ENCODE measurements around the gene STRA8. TPM values are rescaled to one million over a fixed set of nuclear protein-coding genes. Genes with fewer than 3 reads are reported as not detected.

STRA8 gene
- polyA plus RNA-seq, 2 donors: not detected

- H3K9me3 ChIP-seq (ENCODE audit: control insufficient read depth in 2 of 2, insufficient read depth in 1 of 2, low read depth in 1 of 2, low read length in 1 of 2): no peaks in the 10 kb centered on the region
- H3K36me3 ChIP-seq (ENCODE audit: control insufficient read depth in 2 of 2, insufficient read depth in 2 of 2, low read length in 1 of 2): no peaks in the 10 kb centered on the region
- H3K4me1 ChIP-seq (ENCODE audit: control insufficient read depth in 2 of 2, insufficient read depth in 2 of 2, low read length in 1 of 2): no peaks in the 10 kb centered on the region
- 85 to 89% methylated on average over 9 of the region's 9 CpGs for WGBS, 2 donors
- no peaks in the 10 kb centered on the region for H3K27me3 ChIP-seq (ENCODE audit: control insufficient read depth in 1 of 2, insufficient read depth in 2 of 2, low read length in 2 of 2)
- H3K27ac ChIP-seq (ENCODE audit: low read depth in 2 of 2, low read length in 1 of 2): no peak overlapping the region
- no peak overlapping the region for H3K4me3 ChIP-seq (ENCODE audit: low read depth in 1 of 2, low read length in 2 of 2)
Measured at GRCh38 chr7:135245226-135246190, 11.9 kb downstream of the STRA8 start.

DNA sequence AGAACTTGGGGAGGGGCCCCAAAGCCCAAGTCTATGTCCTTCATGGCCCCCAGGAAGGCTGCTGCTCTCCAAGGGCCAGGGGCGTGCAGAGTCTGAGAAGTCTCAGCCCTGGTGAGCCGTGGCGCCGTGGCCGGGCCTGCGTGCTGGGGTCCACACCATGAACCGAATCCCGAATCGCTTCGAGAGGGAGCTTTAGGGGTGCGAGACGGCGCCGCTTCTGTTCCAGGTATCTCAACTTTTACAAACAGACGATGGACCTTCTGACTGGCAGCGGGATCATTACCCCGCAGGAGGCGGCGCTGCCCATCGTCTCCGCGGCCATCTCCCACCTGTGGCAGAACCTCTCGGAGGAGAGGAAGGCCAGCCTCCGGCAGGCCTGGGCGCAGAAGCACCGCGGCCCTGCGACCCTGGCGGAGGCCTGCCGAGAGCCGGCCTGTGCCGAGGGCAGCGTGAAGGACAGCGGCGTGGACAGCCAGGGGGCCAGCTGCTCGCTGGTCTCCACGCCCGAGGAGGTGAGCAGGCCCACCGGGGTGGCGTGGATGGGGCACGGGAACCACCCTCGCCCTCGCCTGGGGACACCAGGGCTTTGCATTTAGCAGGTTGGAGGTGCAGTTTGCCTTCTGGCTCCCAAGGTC lies 12.7 kb downstream of the STRA8 start:
- H3K4me3 ChIP-seq (ENCODE audit: low read depth in 1 of 2, low read length in 2 of 2): no peak overlapping the region
- no peaks in the 10 kb centered on the region for H3K27me3 ChIP-seq (ENCODE audit: control insufficient read depth in 1 of 2, insufficient read depth in 2 of 2, low read length in 2 of 2)
- H3K9me3 ChIP-seq (ENCODE audit: control insufficient read depth in 2 of 2, insufficient read depth in 1 of 2, low read depth in 1 of 2, low read length in 1 of 2): no peaks in the 10 kb centered on the region
- H3K4me1 ChIP-seq (ENCODE audit: control insufficient read depth in 2 of 2, insufficient read depth in 2 of 2, low read length in 1 of 2): no peaks in the 10 kb centered on the region
- H3K27ac ChIP-seq (ENCODE audit: low read depth in 2 of 2, low read length in 1 of 2): no peak overlapping the region
- WGBS, 2 donors: 97% methylated on average over 43 of the region's 43 CpGs
- H3K36me3 ChIP-seq (ENCODE audit: control insufficient read depth in 2 of 2, insufficient read depth in 2 of 2, low read length in 1 of 2): no peaks in the 10 kb centered on the region

DNA sequence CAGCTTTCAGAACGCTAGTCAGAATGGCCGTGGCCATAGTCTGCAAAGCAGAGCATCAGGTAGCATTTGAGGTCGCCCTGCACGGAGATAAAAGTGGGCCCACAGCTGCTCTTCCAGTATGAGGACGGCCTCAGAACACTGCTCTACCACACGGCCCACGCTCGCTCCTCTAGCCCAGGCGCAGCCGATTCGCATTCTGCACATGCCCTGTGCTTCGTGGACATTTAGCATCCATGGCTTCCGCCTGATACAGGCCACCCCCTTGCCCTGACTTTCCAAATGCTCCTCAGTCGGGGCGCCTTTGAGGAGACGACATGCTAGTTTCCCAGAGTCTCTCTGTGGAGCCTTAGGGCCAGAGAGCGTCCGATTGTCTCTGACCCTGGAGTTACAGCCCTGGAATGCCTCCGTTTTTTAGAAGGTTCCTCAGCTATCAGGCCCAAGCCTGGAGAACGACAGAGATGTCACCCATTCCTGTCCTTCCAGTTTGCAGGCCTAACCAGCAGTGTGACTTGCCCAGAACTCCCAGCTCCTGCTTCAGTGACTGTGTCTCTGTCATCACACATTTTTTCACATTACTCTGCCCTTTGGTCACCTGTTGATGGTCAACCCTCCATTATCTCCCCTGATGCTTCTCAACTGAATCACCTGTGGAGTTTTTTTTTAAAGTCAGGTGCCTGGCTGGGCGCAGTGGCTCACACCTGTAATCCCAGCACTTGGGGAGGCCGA lies 14.3 kb downstream of the STRA8 start:
- Histone ChIP-seq H3K4me3 (ENCODE audit: low read depth in 1 of 2, low read length in 2 of 2) (no peak overlapping the region), H3K9me3 (ENCODE audit: control insufficient read depth in 2 of 2, insufficient read depth in 1 of 2, low read depth in 1 of 2, low read length in 1 of 2) (no peaks in the 10 kb centered on the region), H3K27me3 (ENCODE audit: control insufficient read depth in 1 of 2, insufficient read depth in 2 of 2, low read length in 2 of 2) (no peaks in the 10 kb centered on the region), H3K4me1 (ENCODE audit: control insufficient read depth in 2 of 2, insufficient read depth in 2 of 2, low read length in 1 of 2) (no peaks in the 10 kb centered on the region), H3K27ac (ENCODE audit: low read depth in 2 of 2, low read length in 1 of 2) (no peak overlapping the region), H3K36me3 (ENCODE audit: control insufficient read depth in 2 of 2, insufficient read depth in 2 of 2, low read length in 1 of 2) (no peaks in the 10 kb centered on the region)
- 95% methylated on average over 22 of the region's 22 CpGs for WGBS, 2 donors

GRCh38 chr7:135248546-135248945 lies 14.9 kb downstream of the STRA8 start:
- Histone ChIP-seq H3K27ac (ENCODE audit: low read depth in 2 of 2, low read length in 1 of 2) (no peak overlapping the region), H3K36me3 (ENCODE audit: control insufficient read depth in 2 of 2, insufficient read depth in 2 of 2, low read length in 1 of 2) (no peaks in the 10 kb centered on the region), H3K9me3 (ENCODE audit: control insufficient read depth in 2 of 2, insufficient read depth in 1 of 2, low read depth in 1 of 2, low read length in 1 of 2) (no peaks in the 10 kb centered on the region), H3K4me3 (ENCODE audit: low read depth in 1 of 2, low read length in 2 of 2) (no peak overlapping the region), H3K4me1 (ENCODE audit: control insufficient read depth in 2 of 2, insufficient read depth in 2 of 2, low read length in 1 of 2) (no peaks in the 10 kb centered on the region), H3K27me3 (ENCODE audit: control insufficient read depth in 1 of 2, insufficient read depth in 2 of 2, low read length in 2 of 2) (no peaks in the 10 kb centered on the region)
- 89 to 90% methylated on average over 3 of the region's 3 CpGs for WGBS, 2 donors

DNA sequence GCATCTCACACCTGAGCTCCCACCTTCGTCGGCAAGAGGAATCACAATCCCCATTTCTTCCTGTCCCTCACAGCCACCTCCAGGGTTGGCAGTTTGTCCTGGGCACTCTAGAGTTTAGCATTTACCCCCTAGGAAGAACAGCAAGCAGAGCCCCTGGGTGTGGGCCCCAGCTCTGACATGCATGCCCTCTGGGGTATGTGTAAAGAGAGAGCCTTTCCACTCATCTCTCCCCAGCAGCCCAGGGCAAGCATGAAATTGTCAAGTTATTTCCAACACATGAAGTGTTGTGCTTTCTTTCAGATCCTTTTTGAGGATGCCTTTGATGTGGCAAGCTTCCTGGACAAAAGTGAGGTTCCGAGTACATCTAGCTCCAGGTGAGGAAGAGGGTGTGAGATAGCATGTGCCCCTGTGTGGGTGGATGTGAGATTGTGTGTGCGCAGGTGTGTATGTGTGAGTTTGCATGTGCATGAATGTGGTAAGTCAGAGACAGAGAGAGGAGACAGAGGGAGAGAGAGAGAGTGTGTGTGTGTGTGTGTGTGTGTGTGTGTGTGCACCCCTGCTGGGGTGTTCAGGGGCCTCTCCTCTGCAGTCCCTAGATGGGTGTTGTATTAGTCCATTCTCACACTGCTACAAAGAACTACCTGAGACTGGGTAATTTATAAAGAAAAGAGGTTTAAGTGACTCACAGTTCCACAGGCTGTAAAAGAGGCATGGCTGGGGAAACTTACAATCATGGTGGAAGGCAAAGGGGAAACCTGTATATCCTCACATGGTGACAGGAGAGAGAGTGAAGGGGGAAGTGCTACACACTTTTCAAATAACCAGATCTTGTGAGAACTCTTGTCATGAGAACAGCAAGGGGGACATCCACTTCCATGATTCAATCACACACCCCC lies 18.1 kb downstream of the STRA8 start:
- 82 to 84% methylated on average over 4 of the region's 4 CpGs for WGBS, 2 donors
- Histone ChIP-seq H3K27me3 (ENCODE audit: control insufficient read depth in 1 of 2, insufficient read depth in 2 of 2, low read length in 2 of 2) (no peaks in the 10 kb centered on the region), H3K4me3 (ENCODE audit: low read depth in 1 of 2, low read length in 2 of 2) (no peak overlapping the region), H3K27ac (ENCODE audit: low read depth in 2 of 2, low read length in 1 of 2) (no peak overlapping the region), H3K9me3 (ENCODE audit: control insufficient read depth in 2 of 2, insufficient read depth in 1 of 2, low read depth in 1 of 2, low read length in 1 of 2) (no peaks in the 10 kb centered on the region), H3K4me1 (ENCODE audit: control insufficient read depth in 2 of 2, insufficient read depth in 2 of 2, low read length in 1 of 2) (peaks cover 2 to 10% of the 10 kb centered on the region in 2 donors), H3K36me3 (ENCODE audit: control insufficient read depth in 2 of 2, insufficient read depth in 2 of 2, low read length in 1 of 2) (no peaks in the 10 kb centered on the region)

DNA sequence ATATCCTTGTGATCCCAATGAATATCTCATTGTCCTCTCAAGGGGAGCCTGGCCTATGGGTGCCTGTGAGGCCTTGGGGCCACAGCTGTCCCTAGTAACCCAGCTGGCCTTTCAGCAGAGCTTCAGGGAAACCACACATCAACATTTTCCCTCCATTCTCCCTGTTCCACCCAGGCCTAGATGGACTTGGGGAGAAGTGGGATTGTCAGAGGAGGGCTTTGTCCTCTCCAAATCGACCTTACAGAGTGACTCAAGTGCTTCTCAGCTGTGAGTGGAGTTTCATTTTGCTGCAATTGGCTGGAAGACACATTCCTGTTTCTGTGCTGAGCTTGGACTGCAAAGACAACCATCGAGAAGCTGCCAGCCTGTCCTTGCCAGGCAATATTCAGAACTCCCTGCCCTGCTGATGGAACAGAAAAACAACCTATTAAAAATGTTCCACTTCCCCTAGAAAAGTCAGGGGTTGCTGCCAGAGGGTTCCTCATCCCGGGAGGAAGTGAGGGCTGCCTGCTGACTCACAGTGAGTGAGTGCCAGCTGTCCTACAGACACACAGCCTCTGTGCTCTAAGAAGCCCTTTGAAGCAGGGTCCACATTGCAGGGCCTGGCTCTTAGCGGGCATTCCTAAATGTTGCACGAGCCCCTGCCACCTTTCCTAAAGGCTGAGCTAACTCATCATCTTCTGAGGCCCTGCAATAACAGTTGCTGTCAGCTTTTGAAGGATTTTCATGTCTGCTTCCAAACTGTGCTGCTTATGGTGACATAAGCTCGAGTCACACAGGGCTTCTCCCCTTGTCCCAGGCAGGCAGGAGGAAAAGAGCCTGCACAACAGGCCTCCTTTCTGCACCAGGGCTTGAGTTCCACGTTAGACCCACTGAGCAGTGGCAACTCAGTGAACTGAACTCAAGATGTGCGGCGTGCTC lies 20.5 kb downstream of the STRA8 start:
- Histone ChIP-seq H3K27ac (ENCODE audit: low read depth in 2 of 2, low read length in 1 of 2) (peak overlapping the region; percentile 42 to 83), H3K9me3 (ENCODE audit: control insufficient read depth in 2 of 2, insufficient read depth in 1 of 2, low read depth in 1 of 2, low read length in 1 of 2) (no peaks in the 10 kb centered on the region), H3K36me3 (ENCODE audit: control insufficient read depth in 2 of 2, insufficient read depth in 2 of 2, low read length in 1 of 2) (no peaks in the 10 kb centered on the region), H3K4me1 (ENCODE audit: control insufficient read depth in 2 of 2, insufficient read depth in 2 of 2, low read length in 1 of 2) (peaks cover 2 to 10% of the 10 kb centered on the region in 2 donors), H3K4me3 (ENCODE audit: low read depth in 1 of 2, low read length in 2 of 2) (no peak overlapping the region), H3K27me3 (ENCODE audit: control insufficient read depth in 1 of 2, insufficient read depth in 2 of 2, low read length in 2 of 2) (no peaks in the 10 kb centered on the region)
- 30 to 38% methylated on average over 9 of the region's 9 CpGs for WGBS, 2 donors

GRCh38 chr7:135257790-135258189 lies 24.2 kb downstream of the STRA8 start:
- H3K9me3 ChIP-seq (ENCODE audit: control insufficient read depth in 2 of 2, insufficient read depth in 1 of 2, low read depth in 1 of 2, low read length in 1 of 2): no peaks in the 10 kb centered on the region
- WGBS, 2 donors: 71 to 84% methylated on average over 4 of the region's 4 CpGs
- no peak overlapping the region for H3K4me3 ChIP-seq (ENCODE audit: low read depth in 1 of 2, low read length in 2 of 2)
- no peaks in the 10 kb centered on the region for H3K27me3 ChIP-seq (ENCODE audit: control insufficient read depth in 1 of 2, insufficient read depth in 2 of 2, low read length in 2 of 2)
- H3K36me3 ChIP-seq (ENCODE audit: control insufficient read depth in 2 of 2, insufficient read depth in 2 of 2, low read length in 1 of 2): no peaks in the 10 kb centered on the region
- H3K4me1 ChIP-seq (ENCODE audit: control insufficient read depth in 2 of 2, insufficient read depth in 2 of 2, low read length in 1 of 2): peaks cover 4 to 10% of the 10 kb centered on the region in 2 donors
- H3K27ac ChIP-seq (ENCODE audit: low read depth in 2 of 2, low read length in 1 of 2): no peak overlapping the region

GRCh38 chr7:135258585-135258984 lies 24.9 kb downstream of the STRA8 start:
- no peak overlapping the region for H3K4me3 ChIP-seq (ENCODE audit: low read depth in 1 of 2, low read length in 2 of 2)
- no peaks in the 10 kb centered on the region for H3K27me3 ChIP-seq (ENCODE audit: control insufficient read depth in 1 of 2, insufficient read depth in 2 of 2, low read length in 2 of 2)
- H3K9me3 ChIP-seq (ENCODE audit: control insufficient read depth in 2 of 2, insufficient read depth in 1 of 2, low read depth in 1 of 2, low read length in 1 of 2): peaks cover 0 to 3% of the 10 kb centered on the region in 2 donors
- H3K27ac ChIP-seq (ENCODE audit: low read depth in 2 of 2, low read length in 1 of 2): no peak overlapping the region
- peaks cover 4 to 10% of the 10 kb centered on the region in 2 donors for H3K4me1 ChIP-seq (ENCODE audit: control insufficient read depth in 2 of 2, insufficient read depth in 2 of 2, low read length in 1 of 2)
- 81 to 85% methylated on average over 3 of the region's 3 CpGs for WGBS, 2 donors
- no peaks in the 10 kb centered on the region for H3K36me3 ChIP-seq (ENCODE audit: control insufficient read depth in 2 of 2, insufficient read depth in 2 of 2, low read length in 1 of 2)
